ENCODE data around the gene ERN1. TPM values are rescaled to one million over a fixed set of nuclear protein-coding genes. Genes with fewer than 3 reads are reported as not detected.

The ERN1 gene
- total and polyA plus RNA-seq, 2 donors from 2014 or later = 2.8 to 37.0 TPM

- Histone ChIP-seq H3K36me3 (ENCODE audit: control insufficient read depth in 2 of 3, insufficient read depth in 3 of 3, low read length in 3 of 3) (peaks cover 0 to 4% (median 0%) of the 10 kb centered on the region in 3 donors), H3K9me3 (ENCODE audit: control insufficient read depth in 2 of 3, insufficient read depth in 1 of 3, low read length in 3 of 3) (no peaks in the 10 kb centered on the region), H3K27me3 (ENCODE audit: control insufficient read depth, insufficient read depth, low read length) (no peaks in the 10 kb centered on the region), H3K4me3 (ENCODE audit: low read length in 3 of 3) (no peak overlapping the region), H3K9ac (ENCODE audit: low read length in 3 of 3) (no peak overlapping the region), H3K4me1 (ENCODE audit: control insufficient read depth in 2 of 3, insufficient read depth in 2 of 3, low read depth in 1 of 3, low read length in 3 of 3) (peaks cover 2 to 8% (median 6%) of the 10 kb centered on the region in 3 donors), H3K27ac (ENCODE audit: low read depth in 2 of 2, low read length in 2 of 2) (no peak overlapping the region)
- no peak for TF ChIP-seq CTCF (IDR thresholded peaks at IDR 0.05; ENCODE audit: borderline replicate concordance, extremely low read depth, insufficient read depth)
- no peak for DNase-seq
- intact Hi-C loops (cut with DNase I) = no loop called here
- FAIRE-seq = no peak
These were observed 33.5 kb upstream of the ERN1 start for GRCh38 chr17:64163468-64163867.

GRCh38 chr17:64162554-64162953 lies 32.6 kb upstream of the ERN1 start:
- Histone ChIP-seq H3K27ac (ENCODE audit: low read depth in 2 of 2, low read length in 2 of 2) (no peak overlapping the region), H3K9ac (ENCODE audit: low read length in 3 of 3) (no peak overlapping the region), H3K36me3 (ENCODE audit: control insufficient read depth in 2 of 3, insufficient read depth in 3 of 3, low read length in 3 of 3) (peaks cover 0 to 4% (median 0%) of the 10 kb centered on the region in 3 donors), H3K4me3 (ENCODE audit: low read length in 3 of 3) (no peak overlapping the region), H3K4me1 (ENCODE audit: control insufficient read depth in 2 of 3, insufficient read depth in 2 of 3, low read depth in 1 of 3, low read length in 3 of 3) (peaks cover 3 to 17% (median 12%) of the 10 kb centered on the region in 3 donors), H3K27me3 (ENCODE audit: control insufficient read depth, insufficient read depth, low read length) (no peaks in the 10 kb centered on the region), H3K9me3 (ENCODE audit: control insufficient read depth in 2 of 3, insufficient read depth in 1 of 3, low read length in 3 of 3) (no peaks in the 10 kb centered on the region)
- no peak for TF ChIP-seq CTCF (IDR thresholded peaks at IDR 0.05; ENCODE audit: borderline replicate concordance, extremely low read depth, insufficient read depth)
- intact Hi-C loops (cut with DNase I) = no loop called here
- DNase-seq (no peak), FAIRE-seq (no peak)

- intact Hi-C loops (cut with DNase I) = no loop called here
- Histone ChIP-seq H3K4me1 (ENCODE audit: control insufficient read depth in 2 of 3, insufficient read depth in 2 of 3, low read depth in 1 of 3, low read length in 3 of 3) (peaks cover 3 to 21% (median 15%) of the 10 kb centered on the region in 3 donors), H3K9ac (ENCODE audit: low read length in 3 of 3) (no peak overlapping the region), H3K9me3 (ENCODE audit: control insufficient read depth in 2 of 3, insufficient read depth in 1 of 3, low read length in 3 of 3) (no peaks in the 10 kb centered on the region), H3K27me3 (ENCODE audit: control insufficient read depth, insufficient read depth, low read length) (no peaks in the 10 kb centered on the region), H3K36me3 (ENCODE audit: control insufficient read depth in 2 of 3, insufficient read depth in 3 of 3, low read length in 3 of 3) (peaks cover 0 to 4% (median 0%) of the 10 kb centered on the region in 3 donors), H3K4me3 (ENCODE audit: low read length in 3 of 3) (no peak overlapping the region), H3K27ac (ENCODE audit: low read depth in 2 of 2, low read length in 2 of 2) (no peak overlapping the region)
- TF ChIP-seq CTCF (IDR thresholded peaks at IDR 0.05; ENCODE audit: borderline replicate concordance, extremely low read depth, insufficient read depth) = no peak
- DNase-seq (no peak), FAIRE-seq (no peak)
These were observed 31.6 kb upstream of the ERN1 start for GRCh38 chr17:64161380-64162176.
